Testis (tissue), 2 donors: Measurements from ENCODE around the gene PCDHA1.

Experiments
- POLR2A ChIP-seq: fragments of 450-650 bp; IDR thresholded peaks from one replicate; pipeline ENCODE4 v1.6.1; 2017; ENCODE audit warnings: antibody characterized with exemption, mild to moderate bottlenecking, moderate library complexity
- TF ChIP-seq, protein P1 (sequence below), 3 experiments: fragments of 450-650 bp in 2 of 3; fragments of 200-600 bp in 1 of 3; sonication (generic) in 1 of 3; IDR thresholded peaks; one replicate each; pipeline ENCODE4 v1.5.1; 2016 to 2019; ENCODE audit warnings: antibody characterized with exemption in 3 of 3, mild to moderate bottlenecking in 2 of 3, moderate library complexity in 1 of 3

DNA sequence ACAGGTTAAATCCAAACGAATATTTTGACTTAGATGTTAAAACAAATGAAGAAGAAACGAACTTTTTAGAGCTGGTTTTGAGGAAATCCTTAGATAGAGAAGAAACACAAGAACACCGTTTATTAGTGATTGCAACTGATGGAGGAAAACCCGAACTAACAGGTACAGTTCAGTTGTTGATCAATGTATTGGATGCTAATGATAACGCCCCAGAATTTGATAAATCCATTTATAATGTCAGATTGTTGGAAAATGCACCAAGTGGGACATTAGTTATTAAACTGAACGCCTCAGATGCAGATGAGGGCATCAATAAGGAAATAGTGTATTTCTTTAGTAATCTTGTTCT, 36.3 kb downstream of the PCDHA1 start:
- TF ChIP-seq, protein P1, sequence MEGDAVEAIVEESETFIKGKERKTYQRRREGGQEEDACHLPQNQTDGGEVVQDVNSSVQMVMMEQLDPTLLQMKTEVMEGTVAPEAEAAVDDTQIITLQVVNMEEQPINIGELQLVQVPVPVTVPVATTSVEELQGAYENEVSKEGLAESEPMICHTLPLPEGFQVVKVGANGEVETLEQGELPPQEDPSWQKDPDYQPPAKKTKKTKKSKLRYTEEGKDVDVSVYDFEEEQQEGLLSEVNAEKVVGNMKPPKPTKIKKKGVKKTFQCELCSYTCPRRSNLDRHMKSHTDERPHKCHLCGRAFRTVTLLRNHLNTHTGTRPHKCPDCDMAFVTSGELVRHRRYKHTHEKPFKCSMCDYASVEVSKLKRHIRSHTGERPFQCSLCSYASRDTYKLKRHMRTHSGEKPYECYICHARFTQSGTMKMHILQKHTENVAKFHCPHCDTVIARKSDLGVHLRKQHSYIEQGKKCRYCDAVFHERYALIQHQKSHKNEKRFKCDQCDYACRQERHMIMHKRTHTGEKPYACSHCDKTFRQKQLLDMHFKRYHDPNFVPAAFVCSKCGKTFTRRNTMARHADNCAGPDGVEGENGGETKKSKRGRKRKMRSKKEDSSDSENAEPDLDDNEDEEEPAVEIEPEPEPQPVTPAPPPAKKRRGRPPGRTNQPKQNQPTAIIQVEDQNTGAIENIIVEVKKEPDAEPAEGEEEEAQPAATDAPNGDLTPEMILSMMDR (IDR thresholded peaks at IDR 0.05), result no peak
- no peak for TF ChIP-seq POLR2A
